ENCODE measurements around the gene AKAIN1.

The AKAIN1 gene

DNA sequence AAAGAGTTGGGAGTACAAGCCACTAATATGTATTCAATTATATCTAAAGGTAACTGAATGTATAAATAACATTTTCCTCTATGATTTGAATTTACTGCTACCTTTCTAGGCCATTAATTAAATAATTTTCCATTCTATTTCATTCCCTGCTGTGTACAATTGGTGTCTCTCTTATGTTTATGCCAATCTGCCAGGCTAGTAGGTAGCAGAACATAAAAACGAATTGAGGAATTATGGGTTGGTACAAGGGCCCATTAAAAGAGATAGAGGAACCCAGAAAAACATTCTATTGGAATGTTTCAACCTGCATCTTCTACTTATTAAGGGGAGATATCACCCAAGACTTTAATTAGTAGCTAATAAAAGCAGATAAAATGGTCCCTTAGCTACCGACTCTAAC is 32.2 kb downstream of the AKAIN1 start:
- no peak for DNase-seq
- intact Hi-C loops (cut with DNase I), result no loop called here

DNA sequence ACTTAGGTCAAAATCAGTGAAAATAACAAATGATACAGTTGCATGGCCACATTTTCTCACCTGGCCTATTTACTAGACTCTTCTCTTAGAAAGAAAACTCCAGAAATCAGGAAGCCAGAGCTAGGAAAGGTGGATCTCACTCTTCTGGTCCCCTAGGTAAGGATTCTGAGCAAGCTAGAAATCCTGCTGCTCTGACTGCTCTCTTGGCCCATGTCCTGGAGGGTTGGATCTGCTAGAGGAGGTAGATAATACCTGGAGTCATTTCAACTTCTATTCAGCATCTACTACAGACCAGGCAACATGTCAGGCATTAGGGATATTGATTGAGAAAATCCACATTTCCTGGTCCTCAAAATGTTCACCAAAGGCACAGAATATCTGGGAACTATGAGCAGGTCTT is 34.9 kb downstream of the AKAIN1 start:
- no peak for DNase-seq
- intact Hi-C loops (cut with DNase I), result no loop called here

DNA sequence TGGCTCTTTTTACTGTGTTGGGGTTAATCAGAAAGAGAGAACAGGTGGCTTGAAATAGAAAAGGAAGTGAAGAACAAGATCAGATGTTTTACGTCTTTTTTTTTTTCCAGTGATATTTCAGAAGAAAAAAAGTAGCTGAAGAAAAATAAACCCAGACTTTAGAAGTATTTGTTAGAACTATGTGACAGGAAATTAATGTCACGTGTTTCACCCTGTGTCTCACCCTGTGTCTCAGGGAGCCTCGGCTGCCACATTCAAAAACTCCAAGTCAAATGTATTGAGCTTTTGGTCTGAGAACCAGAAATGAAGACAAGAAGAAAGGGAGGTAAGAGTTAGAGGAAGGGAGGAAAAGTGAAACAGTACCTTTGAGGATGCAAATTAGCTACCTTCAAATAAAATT is 38.0 kb downstream of the AKAIN1 start:
- no peak for DNase-seq
- intact Hi-C loops (cut with DNase I), result no loop called here

DNA sequence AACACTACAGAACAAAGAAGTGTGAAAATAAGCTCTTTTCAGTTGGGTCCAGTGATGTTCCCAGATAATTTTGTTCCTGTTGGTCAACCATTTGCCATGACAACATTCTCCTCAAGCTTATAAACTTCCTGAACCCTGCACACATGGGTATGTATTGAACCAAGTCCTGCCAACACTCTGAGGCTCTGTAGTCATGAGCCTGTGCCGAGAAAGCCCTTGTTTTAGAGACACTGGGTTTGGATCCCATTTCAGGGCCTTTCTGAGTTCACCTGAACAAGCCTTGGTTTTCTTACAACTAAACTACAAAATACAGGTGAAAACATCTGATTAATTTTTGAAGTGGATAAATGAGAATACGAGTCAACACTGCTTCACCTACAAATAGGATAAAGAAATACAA is 38.5 kb downstream of the AKAIN1 start:
- intact Hi-C loops (cut with DNase I), result no loop called here
- no peak for DNase-seq

DNA sequence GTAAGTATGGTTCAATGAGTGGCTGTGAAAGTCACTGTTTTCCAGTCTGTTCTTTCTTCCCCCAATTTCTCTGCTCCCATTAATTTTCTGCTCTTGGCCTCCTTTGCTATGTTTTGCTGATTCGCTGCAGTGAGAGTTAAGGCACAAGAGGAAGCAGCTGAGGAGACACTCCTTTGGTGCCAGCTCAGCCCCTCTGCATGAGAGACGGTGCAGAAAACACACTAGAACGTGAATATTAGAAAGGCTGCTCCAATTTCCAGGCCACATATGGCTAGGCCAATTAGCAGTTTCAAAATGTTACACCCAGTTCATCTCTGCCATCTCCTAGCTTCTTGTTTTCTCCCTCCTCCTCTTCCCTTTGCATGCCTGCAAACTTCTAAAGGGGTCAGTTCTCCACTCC is 38.9 kb downstream of the AKAIN1 start:
- intact Hi-C loops (cut with DNase I), result no loop called here
- no peak for DNase-seq

DNA sequence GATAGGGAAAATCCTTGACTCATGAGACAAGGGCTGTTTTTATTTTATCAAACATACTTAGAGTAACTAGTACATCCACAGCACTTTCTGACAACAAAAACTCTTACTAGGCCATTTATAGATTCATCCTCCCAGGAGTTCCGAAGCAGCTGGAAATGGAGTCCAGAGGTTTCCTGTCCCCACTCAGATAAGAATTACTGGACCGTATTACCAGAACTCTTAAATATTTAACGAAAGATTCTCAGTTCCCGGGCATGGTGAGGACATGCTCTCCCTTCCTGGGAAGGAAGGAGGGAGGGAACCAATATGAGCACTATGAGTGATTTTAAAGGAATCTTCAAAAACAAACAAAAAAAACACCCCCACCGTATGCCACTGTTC is 41.2 kb downstream of the AKAIN1 start:
- intact Hi-C loops (cut with DNase I), result no loop called here
- no peak for DNase-seq

DNA sequence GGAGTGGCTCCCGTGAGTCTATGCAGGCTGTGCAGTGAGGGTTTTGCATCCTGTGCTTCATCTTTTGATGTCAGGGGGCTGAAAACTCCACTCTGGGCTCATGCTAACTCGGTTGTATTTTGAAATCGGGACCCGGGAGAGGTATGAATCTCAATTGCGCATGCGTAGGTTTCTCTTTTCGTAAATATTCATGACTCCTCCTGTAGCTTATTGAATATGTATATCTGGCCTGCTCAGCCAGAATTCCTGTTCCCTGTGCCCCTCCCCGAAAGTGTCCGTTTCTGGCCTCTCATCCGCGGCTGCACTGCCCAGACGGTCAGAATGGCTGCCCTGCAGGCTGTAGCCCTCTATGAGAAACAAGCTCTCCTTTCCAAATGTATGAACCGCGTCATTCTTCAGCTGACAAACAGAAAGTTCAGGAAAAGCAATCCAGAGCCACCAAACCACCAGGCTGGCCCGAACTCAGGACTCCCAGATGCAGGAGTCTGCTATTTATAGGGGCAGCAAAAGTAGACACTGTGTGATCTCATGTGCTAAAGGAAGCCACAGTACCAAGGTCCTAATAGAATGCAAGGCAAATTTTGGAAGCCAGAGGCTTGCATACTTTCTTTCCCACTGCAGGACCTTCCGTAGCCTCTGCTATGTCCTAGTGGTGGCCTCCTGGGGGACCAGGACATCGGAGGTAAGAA is 41.7 kb downstream of the AKAIN1 start:
- DNase-seq, result no peak
- intact Hi-C loops (cut with DNase I), result no loop called here

DNA sequence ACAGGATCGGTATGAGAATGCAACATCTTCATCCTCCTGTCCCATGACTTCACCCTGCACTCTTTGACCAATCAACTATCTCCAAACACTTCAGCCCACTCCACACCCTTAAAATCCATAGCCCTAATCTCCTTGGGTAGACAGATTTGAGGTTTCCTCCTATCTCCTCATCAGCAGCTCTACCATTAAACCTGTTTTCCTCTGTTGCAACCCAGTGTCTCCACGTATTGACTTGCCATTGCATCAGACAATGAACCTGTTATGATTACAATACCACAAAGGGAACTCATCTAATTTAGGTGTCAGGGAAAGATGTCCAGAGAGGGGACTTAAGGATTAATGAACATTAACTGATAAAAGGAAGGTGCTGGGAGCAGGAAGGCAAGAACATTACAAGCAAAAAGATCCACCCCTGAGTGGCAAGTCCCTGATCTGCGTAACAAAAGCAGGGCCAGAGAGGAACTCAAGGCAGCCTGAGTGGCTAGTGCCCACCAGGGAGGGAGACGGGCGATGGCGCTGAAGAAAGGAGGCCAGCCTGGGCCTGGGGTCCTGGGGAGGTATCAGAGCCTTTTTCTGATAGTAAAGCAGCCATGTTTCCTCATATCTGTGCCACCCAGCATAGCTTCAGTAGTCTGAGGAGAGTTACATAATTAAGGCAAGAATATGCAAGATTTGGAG is 44.6 kb downstream of the AKAIN1 start:
- intact Hi-C loops (cut with DNase I), result no loop called here
- DNase-seq, result no peak

DNA sequence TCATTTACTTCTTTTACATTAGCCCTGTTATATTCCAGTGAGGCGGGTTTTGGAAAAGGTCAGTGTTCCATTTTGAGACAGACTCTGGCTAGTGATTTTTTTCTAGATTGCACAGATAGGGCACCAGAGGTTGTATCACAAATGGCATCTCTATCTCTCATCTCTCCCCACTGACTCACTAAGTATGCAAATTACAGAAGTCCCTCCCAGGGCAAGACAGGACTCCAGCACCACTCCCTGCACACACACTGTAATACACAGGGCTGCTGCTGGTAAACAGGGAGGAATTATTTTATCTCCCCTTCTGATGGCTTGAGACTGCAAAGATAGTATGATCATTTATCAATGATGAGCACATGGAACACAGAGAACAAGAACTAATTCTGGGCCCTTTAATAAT is 46.2 kb downstream of the AKAIN1 start:
- no peak for DNase-seq
- intact Hi-C loops (cut with DNase I), result no loop called here

DNA sequence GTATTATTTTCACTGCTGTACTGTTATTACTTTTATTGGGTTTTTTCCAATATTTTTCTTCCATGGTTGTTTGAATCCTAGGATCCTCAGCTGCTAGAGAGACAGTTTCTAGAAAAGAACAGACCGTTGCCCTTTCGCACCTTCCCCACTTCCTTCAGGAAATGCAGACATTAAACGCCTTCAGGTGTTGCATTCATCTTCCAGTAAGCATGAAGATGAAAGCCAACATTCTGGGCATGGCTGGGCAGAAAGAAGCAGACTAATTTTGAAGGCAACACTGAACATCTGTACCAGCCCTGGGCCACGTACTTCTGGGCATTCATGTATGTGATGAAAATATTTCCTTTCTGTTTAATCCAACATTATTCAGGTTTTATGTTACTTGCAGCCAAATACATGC is 51.0 kb downstream of the AKAIN1 start:
- intact Hi-C loops (cut with DNase I), result no loop called here
- no peak for DNase-seq

DNA sequence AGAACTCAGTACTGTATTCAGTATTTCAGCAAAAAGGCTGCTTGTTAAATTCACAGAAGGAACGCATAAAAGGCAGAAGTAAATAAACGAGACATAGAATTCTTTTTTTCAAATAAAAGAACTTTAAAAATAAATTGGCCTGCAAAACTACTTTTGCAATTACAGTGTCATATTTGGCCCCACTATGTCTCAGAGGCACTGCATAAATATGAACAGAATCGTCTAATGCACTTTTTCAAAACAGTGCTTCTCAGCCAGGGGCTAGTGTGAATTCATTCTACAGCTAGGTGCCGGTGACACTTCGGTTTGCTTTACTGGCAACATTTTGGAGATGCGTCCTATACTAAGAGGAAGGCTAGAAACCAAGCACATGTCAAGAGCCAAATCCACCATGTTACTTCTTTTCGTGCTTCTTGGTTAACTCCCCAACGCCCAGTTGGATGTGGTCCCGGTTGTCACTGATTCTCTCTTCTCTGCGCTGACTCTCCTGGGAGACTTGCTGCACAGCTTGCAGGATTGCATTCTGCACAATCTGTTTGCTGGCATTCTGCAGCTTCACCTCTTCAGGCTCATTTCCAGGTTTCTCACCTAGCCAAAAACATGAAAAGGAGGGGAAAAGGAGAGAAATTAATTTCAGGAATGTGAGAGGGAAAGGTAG is 51.8 kb downstream of the AKAIN1 start:
- intact Hi-C loops (cut with DNase I), result no loop called here
- DNase-seq, result peak in 1 of 10 donors; percentile 8

DNA sequence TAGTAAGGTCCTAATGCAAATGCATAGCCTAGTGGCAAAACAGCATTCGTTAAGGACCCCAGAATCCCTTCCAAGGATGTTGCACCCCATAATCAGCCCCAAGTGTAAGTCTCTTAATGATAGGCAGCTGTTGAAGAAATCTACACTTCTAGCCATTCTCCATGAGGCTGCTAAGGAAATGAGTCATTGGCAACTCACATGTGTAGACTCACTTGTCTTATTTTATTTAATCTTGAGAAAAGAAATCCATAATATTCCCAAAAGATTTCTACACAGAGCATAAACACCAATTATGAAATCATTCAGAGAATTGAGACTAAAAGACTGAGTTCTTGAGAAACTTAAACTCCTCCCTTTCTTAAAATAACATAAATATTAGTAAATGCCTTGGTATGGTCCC is 52.4 kb downstream of the AKAIN1 start:
- no peak for DNase-seq
- intact Hi-C loops (cut with DNase I), result no loop called here

DNA sequence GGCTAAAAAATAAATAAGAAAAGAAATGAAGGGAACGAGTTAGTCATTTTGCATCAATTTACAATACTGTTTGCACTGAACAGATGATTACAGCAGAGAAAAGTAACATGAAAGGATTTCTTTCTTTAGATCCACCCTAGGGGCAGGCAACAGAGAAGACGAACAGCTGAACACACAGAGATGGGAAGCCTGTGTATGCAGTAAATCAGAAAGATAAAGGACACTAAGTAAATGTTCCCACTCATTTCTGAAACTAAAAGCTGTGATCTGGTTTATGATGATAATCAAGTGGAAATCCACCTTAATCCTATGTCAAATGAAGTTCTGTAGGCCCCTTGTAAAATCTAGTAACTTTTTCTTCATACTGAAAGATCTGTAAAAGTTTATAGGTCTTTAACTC is 54.2 kb downstream of the AKAIN1 start:
- DNase-seq, result no peak
- intact Hi-C loops (cut with DNase I), result no loop called here

DNA sequence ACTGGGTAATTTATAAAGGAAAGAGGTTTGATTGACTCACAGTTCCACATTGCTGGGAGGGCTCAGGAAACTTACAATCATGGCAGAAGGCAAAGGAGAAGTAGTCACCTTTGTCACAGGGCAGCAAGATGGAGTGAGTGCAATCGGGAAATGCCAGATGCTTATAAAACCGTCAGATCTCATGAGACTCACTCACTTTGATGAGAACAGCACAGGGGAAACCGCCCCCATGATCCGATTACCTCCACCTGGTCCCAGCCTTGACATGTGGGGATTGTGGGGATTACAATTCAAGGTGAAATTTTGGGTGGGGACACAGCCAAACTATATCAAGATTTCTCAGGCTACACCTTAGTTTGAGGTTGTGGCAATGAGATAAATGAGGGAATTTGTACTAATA is 54.9 kb downstream of the AKAIN1 start:
- DNase-seq, result no peak
- intact Hi-C loops (cut with DNase I), result no loop called here

DNA sequence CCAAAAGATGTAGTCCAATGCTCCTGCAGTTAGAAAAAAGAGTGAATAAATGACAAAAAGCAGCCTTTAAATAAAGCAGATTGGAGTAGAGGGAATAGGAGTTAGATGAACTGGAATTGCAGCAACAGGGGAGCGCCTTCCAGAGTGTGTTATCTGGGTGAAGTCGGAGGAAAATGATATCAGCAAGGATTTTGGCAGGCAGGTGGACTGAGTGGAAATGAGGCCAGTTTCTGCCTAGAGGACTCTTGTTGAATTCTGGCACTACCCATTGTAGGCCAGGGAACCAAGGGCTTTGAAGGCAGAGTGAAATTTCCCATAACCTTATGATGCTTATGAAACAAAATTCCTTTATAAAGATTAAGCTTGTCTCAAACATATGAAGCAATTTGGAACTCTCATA is 59.8 kb downstream of the AKAIN1 start:
- intact Hi-C loops (cut with DNase I), result no loop called here
- no peak for DNase-seq

DNA sequence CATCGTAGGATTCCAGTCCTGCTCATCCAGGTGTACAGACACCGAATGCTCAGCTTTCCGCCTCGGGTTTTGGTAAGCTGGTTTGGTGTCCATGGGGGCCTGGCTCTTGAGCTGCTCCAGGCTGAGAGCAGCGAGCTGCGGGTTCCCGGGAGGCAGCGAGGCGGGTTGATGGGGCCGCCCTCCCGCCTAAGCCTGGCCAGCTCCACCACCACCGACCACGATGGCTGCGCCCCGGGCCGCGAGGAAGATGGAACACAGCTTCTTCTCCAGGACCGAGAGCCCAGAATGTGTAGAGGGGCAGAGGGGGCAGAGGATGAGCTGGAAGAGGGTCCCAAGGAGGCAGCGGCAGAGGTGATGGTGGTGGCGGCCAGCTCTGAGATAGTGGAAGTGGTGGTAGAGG is 64.1 kb downstream of the AKAIN1 start:
- intact Hi-C loops (cut with DNase I), result no loop called here
- peak in 1 of 10 donors; percentile 76 for DNase-seq

DNA sequence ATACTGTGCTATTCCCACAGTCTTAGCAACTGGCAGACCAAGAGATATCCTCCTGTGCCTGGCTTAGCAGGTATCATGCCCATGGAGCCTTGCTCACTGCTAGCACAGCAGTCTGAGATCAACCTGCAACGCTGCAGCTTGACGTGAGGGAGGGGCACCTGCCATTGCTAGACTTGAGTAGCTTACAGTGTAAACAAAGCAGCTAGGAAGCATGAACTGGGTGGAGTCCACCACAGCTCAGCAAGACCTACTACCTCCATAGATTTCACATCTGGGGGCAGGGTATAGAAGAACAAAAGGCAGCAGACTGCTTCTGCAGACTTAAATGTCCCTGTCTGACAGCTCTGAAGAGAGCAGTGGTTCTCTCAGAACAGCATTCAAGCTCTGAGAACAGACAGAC is 74.8 kb downstream of the AKAIN1 start:
- intact Hi-C loops (cut with DNase I), result no loop called here
- no peak for DNase-seq

DNA sequence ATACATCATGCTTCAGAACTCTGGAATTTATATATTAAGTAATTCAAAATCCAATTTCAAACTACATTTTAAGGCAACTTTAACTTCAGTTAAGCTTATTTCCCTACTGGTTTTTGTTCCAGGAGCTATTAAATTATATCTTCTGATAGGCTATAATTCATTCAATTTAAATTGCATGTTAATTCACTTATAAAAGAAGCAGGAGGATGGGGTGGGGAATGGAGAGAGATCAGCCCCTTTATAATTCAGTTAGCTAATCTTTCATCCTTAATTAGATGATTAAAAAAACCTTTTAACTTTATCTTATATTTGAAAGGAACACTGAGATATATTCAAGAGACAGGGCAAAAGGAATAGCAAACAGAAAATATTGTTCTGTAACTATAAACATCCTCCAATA is 86.8 kb downstream of the AKAIN1 start:
- no peak for DNase-seq
- intact Hi-C loops (cut with DNase I), result no loop called here

DNA sequence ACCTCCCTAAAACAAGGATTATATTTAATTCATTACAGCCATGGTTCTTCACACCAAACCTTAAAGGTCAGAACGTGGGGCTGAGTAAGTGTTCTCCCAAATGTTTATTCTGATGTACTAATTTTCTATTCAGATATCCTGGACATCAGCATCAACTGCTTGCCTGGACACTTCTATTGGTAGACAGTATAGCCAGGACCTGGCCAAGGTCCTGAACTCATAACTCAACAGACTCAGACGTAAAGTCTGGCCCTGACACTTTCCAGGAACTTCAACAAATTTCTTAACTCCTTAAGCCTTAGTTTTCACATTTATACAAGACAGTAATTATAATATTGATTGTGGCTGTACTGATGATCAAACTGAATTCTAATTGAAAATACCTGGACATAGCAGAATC is 89.1 kb downstream of the AKAIN1 start:
- no peak for DNase-seq
- intact Hi-C loops (cut with DNase I), result no loop called here

DNA sequence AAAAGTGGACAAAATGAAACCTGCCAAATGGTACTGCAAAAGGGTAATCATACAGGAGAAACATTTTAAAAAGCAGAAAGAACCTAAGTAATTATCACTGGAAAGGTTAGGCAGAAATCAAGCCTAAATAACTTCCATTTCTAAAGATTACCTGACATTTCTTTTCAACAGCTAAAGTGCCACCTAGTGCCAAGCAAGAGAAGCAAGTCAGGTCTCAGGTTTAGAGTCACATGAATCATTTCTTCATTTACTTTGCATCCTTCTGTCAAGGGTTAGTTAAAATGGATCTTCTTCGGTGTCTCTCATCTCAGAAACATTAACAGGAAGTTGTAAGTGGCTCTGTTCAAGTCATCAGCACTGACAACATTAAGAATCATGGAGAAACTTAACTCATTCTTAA is 90.3 kb downstream of the AKAIN1 start:
- DNase-seq, result no peak
- intact Hi-C loops (cut with DNase I), result no loop called here

DNA sequence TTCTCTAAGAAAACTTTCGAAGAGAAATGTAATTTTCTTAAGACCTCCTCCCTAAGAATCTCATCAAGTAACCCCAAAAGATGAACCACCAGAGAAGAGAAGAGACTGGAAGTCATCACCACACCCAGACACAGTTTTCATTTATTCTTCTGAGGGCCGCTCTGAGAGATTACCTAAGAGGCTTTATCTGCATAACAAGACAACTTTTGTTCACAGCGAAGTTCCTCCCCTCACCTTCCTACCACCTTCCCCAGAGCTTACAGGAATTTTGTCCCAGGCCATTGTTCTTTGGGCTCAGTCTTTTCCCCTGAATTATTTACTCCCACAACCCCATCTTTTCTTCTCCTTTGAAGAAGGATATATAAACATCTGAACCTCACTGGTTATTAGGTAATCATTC is 92.8 kb downstream of the AKAIN1 start:
- intact Hi-C loops (cut with DNase I), result no loop called here
- no peak for DNase-seq

DNA sequence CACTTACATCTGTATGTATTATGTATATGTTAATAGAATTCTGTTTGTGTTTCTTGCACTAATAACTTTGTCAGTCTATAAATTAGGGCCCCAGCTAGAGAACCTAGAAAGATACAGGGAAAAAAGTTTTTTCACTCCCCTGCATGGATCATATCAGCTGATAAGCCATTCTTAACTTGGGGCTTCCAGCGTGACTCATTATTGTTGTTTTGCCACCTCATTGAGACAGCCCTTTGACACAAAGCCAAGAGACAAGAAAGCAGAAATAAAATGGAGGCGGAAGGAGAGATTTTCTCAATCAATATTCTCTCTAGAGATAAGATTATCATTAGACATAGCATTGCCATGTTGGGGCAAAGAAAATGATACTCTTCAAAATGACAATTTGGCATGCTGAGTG is 93.4 kb downstream of the AKAIN1 start:
- intact Hi-C loops (cut with DNase I), result no loop called here
- DNase-seq, result no peak
